BE2C (cell line): Measurements from ENCODE around the gene PARD6B.

Source experiments
- DNase-seq: peaks from one replicate; pipeline ENCODE4 v3.0.0-alpha.2; 2020
- H3K27me3 ChIP-seq: fragments of 250-450 bp; sonication (Bioruptor Pico); 2 replicates; pipeline ENCODE4 v1.5.1; 2020; ENCODE audit warnings: mild to moderate bottlenecking
- H3K36me3 ChIP-seq: fragments of 250-450 bp; sonication (Bioruptor Pico); 2 replicates; pipeline ENCODE4 v1.5.1; 2020; ENCODE audit warnings: mild to moderate bottlenecking
- H3K4me1 ChIP-seq: fragments of 250-450 bp; sonication (Bioruptor Pico); 2 replicates; pipeline ENCODE4 v1.5.1; 2020
- H3K4me3 ChIP-seq: 2 replicates; pipeline ENCODE4 v1.5.1; 2011; ENCODE audit warnings: low read depth, low read length
- H3K9me3 ChIP-seq: fragments of 250-450 bp; sonication (Bioruptor Pico); 2 replicates; pipeline ENCODE4 v1.5.1; 2020
- TF ChIP-seq, protein P1 (sequence below): IDR thresholded peaks from 2 replicates; pipeline ENCODE4 v1.5.1; 2012; ENCODE audit warnings: mild to moderate bottlenecking, low read depth, low read length

The PARD6B gene

DNA sequence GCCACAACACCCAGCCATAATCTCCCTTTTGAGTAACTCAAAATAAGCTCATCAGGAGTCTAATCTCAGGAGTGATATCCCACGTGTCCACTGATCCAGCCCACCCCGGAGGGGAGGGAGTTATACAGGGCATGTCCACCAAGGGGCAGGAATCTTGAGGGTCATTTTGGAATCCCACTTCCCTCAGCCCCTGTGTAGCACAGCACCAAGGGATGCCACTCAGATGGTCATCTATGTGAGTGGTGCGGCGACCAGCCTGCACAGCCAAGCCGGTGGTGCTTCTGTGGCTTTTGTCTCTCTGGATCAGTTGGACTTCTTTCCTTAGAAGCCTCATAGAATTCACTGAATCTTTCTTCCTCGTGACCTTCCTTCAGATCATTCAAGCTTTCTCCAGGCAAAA lies 52.5 kb downstream of the PARD6B start:
- Histone ChIP-seq H3K4me1 (peaks cover 5% of the 10 kb centered on the region), H3K4me3 (no peak overlapping the region), H3K9me3 (no peaks in the 10 kb centered on the region), H3K27me3 (0 out of 2 replicates have a peak, but pooled peaks cover 2% of the 10 kb centered on the region), H3K36me3 (no peaks in the 10 kb centered on the region)
- TF ChIP-seq, protein P1, sequence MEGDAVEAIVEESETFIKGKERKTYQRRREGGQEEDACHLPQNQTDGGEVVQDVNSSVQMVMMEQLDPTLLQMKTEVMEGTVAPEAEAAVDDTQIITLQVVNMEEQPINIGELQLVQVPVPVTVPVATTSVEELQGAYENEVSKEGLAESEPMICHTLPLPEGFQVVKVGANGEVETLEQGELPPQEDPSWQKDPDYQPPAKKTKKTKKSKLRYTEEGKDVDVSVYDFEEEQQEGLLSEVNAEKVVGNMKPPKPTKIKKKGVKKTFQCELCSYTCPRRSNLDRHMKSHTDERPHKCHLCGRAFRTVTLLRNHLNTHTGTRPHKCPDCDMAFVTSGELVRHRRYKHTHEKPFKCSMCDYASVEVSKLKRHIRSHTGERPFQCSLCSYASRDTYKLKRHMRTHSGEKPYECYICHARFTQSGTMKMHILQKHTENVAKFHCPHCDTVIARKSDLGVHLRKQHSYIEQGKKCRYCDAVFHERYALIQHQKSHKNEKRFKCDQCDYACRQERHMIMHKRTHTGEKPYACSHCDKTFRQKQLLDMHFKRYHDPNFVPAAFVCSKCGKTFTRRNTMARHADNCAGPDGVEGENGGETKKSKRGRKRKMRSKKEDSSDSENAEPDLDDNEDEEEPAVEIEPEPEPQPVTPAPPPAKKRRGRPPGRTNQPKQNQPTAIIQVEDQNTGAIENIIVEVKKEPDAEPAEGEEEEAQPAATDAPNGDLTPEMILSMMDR = no peak
- DNase-seq = no peak

DNA sequence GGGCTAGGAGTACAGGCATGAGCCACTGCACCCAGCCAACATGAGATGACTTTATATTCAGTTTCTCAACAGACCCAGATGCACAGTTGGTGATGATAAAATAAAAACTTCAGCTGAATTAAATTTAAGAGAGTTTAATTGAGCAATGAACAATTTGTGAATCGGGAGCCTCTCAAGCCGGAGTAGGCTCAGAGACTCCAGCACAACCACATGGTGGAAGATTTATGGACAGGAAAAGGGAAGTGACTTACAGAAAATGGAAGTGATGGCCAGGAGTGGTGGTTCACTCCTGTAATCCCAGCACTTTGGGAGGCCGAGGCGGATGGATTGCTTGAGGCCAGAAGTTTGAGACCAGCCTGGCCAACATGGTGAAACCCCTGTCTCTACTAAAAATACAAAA lies 53.1 kb downstream of the PARD6B start:
- TF ChIP-seq, protein P1 = no peak
- Histone ChIP-seq H3K4me3 (no peak overlapping the region), H3K9me3 (no peaks in the 10 kb centered on the region), H3K4me1 (peaks cover 5% of the 10 kb centered on the region), H3K36me3 (no peaks in the 10 kb centered on the region), H3K27me3 (no peaks in the 10 kb centered on the region)
- DNase-seq = no peak

DNA sequence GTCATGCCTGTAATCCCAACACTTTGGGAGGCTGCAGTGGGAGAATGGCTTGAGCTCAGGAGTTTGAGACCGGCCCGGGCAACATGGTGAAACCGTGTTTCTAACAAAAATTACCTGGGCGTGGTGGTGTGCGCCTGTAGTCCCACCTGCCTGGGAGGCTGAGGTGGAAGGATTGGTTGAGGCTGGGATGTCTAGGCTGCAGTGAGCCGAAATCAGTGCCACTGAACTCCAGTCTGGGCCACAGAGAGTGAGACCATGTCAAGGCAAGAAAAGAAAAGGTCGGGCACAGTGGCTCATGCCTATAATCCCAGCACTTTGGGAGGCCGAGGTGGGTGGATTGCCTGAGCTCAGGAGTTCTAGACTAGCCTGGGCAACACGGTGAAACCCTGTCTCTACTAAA lies 55.3 kb downstream of the PARD6B start:
- Histone ChIP-seq H3K27me3 (no peaks in the 10 kb centered on the region), H3K9me3 (no peaks in the 10 kb centered on the region), H3K4me3 (no peak overlapping the region), H3K4me1 (peaks cover 15% of the 10 kb centered on the region), H3K36me3 (no peaks in the 10 kb centered on the region)
- TF ChIP-seq, protein P1 = no peak
- no peak for DNase-seq

DNA sequence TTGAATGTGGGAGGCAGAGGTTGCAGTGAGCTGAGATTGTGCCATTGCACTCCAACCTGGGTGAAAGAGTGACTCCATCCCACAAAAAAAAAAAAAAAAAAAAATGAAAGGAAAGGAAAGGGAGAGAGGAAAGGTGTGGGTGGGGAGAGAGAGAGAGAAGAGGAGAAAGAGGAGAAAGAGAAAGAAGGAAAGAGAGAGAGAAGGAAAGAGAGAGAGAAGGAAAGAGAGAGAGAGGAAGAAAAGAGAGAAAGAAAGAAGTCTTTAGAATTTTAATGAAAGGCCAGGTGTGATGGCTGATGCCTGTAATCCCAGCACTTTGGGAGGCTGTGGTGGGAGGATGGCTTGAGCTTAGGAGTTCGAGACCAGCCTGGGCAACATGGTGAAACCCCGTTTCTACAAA lies 55.8 kb downstream of the PARD6B start:
- H3K9me3 ChIP-seq = no peaks in the 10 kb centered on the region
- TF ChIP-seq, protein P1 = no peak
- no peaks in the 10 kb centered on the region for H3K27me3 ChIP-seq
- no peaks in the 10 kb centered on the region for H3K36me3 ChIP-seq
- no peak for DNase-seq
- H3K4me3 ChIP-seq = no peak overlapping the region
- peaks cover 15% of the 10 kb centered on the region for H3K4me1 ChIP-seq

DNA sequence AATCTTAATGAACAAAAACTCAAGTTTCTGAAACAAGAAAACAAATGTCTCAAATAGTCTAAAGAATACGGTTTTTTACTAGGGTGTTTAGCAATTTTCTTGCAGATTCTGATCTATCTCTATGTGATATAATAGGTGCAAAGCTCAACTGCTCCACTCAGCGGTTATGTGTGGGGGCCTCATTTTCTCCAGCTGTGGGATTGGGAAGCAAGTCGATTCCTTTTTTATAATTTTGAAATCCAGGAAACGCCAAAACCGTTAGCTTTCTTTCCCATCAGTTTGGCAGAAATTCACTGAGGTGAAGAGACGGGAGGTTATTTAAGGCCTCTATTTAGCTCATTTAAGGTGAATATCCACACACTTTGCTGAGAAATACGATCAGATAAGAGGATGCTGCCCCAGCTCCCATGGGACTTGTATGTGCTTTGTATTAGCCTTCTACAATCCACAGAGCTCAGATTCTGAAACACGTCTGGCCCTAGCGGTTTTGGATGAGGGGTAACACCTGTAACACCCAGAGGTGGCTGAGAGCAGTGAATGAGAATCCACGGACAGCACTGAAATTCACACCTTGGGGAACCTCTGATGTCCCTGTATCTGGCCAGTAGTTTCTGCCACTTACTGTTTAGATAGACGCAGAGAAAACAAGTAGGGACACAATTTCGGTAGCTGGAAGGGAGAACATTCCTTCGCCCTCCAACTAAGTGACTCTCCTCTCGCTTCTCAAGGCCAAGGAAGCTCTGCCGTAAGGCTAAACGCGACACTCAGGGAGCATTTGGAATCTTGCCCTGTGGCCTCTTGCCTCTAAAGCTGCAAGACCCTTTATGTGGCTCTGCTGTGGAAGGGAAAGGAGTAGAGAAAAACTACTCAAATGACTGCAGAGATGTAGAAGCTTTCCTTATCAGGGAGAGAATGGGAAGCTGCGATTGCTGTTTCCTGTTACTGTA lies 56.9 kb downstream of the PARD6B start:
- DNase-seq = peak; percentile 25

More for the DNA sequence above, 56.9 kb downstream of the PARD6B start:
- peaks cover 15% of the 10 kb centered on the region for H3K4me1 ChIP-seq
- TF ChIP-seq, protein P1 = peak; percentile 55
- no peak overlapping the region for H3K4me3 ChIP-seq
- H3K27me3 ChIP-seq = no peaks in the 10 kb centered on the region
- H3K36me3 ChIP-seq = no peaks in the 10 kb centered on the region
- no peaks in the 10 kb centered on the region for H3K9me3 ChIP-seq
